ENCODE data around the gene SEMA5A.

The SEMA5A gene

DNA sequence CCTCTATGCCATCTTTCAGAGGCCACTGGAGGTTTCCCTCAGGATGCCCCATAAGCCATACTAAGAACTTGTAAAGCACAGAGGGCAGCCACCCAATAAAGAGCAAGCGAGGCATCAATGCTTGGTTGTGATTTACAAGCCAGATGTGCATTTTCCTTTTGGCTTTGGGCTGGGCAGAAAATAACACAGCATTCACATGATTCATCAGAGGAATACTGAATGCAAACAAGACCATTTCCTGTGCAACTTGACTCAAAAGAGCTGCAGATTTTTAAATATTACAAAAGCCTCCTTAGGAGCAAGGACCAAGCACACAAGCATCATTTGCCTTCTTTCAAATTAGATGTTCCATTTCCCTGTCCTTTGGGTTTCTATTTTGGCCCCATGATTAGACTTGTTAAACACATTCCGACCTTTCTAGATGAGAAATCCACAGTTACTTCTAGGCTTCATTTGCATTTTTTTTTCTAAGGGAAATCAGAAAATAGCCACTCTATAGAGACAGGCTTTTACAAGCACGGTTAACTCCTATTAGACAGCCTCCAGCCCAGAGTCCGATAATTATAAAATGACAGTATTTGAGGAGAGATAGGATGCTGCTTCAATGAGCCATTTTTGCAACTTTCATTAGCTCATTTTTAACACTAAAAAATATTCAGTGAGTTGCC lies 207.8 kb downstream of the SEMA5A start:
- DNase-seq (ENCODE audit: low read depth in 1 of 2, low spot score in 1 of 2), result no peak

DNA sequence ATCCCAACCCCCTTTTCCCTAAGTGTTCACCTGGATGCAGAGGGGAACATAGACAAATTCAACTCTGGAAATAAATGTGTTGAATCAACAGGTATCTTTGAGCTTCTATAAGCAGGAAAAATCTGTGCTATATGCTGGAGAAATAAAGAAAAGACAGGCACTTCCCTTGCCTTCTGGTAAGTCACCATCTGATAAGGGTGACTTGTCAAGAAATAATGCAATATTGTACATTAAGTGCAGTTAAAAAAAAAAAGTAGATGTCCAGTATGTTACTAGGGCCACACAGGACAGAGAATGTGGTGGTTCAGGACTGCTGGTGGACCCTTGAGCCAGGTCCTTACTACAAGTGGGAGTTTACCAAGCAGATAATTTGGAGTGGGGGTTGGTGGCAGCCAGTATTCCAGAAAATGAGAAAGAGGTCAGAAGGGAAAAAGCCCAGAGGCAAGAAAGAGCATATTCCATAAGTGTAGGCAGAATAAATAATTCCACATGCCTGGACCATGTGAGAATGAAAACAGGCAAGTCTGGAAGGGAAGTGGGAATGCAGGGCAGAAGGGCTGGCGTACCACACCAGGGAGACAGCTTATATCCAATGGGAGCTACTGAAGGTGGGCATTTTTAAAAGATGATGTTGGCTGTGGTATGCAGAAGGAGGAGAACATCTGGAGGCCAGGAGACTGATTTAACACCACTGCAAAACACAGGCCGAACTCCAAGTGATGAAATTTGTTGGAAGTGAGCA lies 209.9 kb downstream of the SEMA5A start:
- DNase-seq (ENCODE audit: low read depth in 1 of 2, low spot score in 1 of 2), result no peak

- DNase-seq (ENCODE audit: low read depth in 1 of 2, low spot score in 1 of 2), result no peak
These were observed 210.6 kb downstream of the SEMA5A start for GRCh38 chr5:9335269-9335668.

- no peak for DNase-seq (ENCODE audit: low read depth in 1 of 2, low spot score in 1 of 2)
These were observed 213.8 kb downstream of the SEMA5A start for GRCh38 chr5:9332026-9332425.

- DNase-seq (ENCODE audit: low read depth in 1 of 2, low spot score in 1 of 2), result no peak
These were observed 214.5 kb downstream of the SEMA5A start for GRCh38 chr5:9331372-9331771.

- no peak for DNase-seq (ENCODE audit: low read depth in 1 of 2, low spot score in 1 of 2)
These were observed 216.8 kb downstream of the SEMA5A start for GRCh38 chr5:9329125-9329524.

DNA sequence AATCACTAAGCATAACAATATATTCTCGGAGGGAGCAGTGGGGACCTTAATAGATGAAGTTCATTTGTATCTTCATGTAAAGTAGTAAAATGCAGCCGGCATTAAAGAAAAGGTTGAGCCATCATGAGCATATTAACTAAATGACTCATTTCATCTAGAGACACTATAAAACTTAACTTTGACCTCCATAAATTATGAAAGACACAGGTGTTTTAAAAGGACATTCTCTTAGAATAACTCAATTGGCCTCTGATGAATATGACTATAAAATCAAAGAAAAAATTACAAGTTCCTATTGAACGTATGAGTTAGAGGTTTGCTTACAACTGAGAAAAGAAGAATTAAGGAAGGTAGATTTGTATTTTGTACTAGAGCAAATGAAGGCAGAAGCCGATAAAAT lies 220.3 kb downstream of the SEMA5A start:
- DNase-seq (ENCODE audit: low read depth in 1 of 2, low spot score in 1 of 2), result no peak

DNA sequence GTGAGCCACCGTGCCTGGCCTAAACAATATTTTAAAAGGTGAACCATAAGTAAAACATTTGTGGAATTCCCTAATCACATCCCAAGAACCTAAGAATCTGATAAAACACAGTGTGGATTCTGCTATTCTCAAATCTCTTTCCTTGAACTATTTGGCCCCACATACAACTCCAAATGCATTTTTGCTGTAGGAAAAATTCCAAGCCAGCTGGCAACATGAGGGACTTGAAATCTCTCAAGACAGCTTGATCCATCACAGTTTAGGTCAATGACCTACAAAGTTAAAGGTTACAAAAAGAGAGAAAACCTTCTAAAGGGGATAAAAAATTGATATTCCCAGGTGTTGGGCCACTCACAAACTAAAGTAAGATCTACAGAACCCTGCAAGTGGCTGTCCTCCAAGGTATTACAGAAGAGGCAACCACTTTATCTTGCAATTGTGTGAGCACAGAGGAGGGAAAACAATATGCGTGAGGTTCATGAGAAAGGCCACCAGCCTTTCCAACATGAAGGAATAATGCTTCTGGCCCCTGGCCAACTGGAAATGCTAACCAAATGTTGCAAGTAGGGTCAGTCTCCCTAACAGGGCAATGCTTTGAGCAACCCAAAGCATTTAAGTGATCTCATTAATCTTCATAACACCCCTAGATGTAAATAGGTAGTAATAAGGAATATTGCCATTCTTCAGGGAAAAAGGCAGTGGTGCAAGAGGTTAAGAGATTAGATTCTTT lies 221.4 kb downstream of the SEMA5A start:
- no peak for DNase-seq (ENCODE audit: low read depth in 1 of 2, low spot score in 1 of 2)

DNA sequence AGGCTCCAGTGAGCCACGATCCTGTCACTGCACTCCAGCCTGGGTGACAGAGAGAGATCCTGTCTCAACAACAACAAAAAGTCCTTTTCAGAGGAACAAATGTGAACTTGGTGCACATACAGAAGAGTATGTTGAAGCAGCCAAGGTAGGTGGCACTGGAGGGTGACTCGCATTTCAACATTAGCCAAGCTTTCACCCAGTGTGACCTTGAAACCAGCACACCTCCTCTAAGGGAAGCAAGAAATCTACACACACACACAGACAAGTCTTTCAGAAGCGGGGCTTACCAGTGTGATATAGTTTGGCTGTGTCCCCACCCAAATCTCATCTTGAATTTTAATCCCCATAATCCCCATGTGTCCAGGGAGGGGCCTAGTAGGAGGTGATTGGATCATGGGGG lies 225.2 kb downstream of the SEMA5A start:
- DNase-seq (ENCODE audit: low read depth in 1 of 2, low spot score in 1 of 2), result no peak

DNA sequence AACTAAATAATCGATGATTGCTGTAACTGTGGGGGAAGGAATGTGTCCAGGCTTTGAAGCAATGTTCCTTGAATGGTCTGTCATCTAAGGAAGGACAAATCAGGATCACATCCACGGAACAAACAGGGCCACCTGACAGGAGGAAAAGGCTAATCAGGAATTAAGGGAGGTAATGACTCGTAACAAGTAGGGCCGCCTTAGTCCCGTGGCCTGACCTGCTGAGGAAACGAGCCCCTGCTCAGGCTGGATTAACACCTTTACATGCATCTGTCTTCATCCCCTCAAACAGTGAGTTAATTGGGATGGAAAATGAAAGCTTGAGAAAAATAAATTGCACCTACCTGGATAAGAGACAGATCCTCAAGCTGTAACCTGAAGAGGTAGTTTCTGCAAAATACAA lies 227.8 kb downstream of the SEMA5A start:
- no peak for DNase-seq (ENCODE audit: low read depth in 1 of 2, low spot score in 1 of 2)

- no peak for DNase-seq (ENCODE audit: low read depth in 1 of 2, low spot score in 1 of 2)
These were observed 229.1 kb downstream of the SEMA5A start for GRCh38 chr5:9316733-9317132.

DNA sequence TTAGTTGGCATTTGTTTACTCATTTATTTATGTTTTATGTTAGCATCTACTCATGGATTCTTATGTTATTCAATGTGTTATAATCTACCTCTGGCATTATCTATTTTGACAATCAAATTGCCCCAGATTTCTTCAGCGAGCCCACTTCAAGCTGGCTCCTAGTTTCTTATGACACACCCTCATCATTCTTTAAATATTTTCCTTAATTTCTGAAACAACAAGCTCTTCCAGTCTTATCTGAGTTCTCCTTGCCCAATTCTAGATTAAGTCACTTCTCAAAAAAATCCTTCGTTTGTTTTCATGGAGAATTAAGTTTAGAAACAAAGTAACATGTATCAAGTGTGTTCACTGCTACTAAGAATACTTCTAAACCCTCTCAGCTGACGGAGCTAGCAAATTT lies 229.8 kb downstream of the SEMA5A start:
- no peak for DNase-seq (ENCODE audit: low read depth in 1 of 2, low spot score in 1 of 2)

DNA sequence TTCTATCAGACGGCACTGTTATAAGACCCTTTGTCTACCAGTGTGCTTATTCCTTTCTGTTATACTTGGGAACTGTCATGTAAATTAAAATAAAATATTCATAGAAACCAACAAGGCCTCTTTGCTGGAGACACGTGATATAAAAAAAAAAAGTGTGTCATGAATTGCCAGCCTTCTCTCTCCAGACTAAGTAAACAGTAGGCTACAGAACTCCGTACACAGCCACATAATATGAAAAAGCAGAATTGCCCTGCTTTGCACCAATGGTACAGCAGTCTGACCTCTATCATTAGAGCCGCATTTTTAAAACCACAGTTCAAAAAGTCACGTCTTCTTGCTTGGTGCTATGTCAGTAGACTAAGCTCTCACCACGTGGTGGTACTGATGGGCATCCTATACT lies 231.3 kb downstream of the SEMA5A start:
- DNase-seq (ENCODE audit: low read depth in 1 of 2, low spot score in 1 of 2), result no peak

DNA sequence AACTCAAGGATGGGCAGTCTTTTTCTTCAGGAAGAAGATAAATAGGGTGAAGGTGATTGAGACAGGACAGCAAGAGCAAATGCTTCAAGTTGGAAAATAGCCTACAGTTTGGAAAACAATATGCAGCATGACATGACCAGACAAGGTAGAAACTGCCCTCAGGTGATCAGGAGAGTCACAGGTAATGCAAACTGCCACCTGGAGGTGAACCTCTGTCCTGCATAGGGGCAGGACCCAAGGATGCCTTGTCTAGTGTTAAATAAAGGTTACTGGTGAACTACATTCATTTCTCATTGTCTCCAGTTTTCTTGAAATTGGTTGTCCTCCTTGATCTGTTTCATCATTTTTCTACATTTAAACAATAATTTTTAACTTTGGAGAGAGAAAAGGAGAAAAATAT lies 232.1 kb downstream of the SEMA5A start:
- DNase-seq (ENCODE audit: low read depth in 1 of 2, low spot score in 1 of 2), result no peak

- no peak for DNase-seq (ENCODE audit: low read depth in 1 of 2, low spot score in 1 of 2)
These were observed 238.7 kb downstream of the SEMA5A start for GRCh38 chr5:9307150-9307549.

- no peak for DNase-seq (ENCODE audit: low read depth in 1 of 2, low spot score in 1 of 2)
These were observed 243.7 kb downstream of the SEMA5A start for GRCh38 chr5:9302218-9302617.

GRCh38 chr5:9301200-9301599 lies 244.7 kb downstream of the SEMA5A start:
- no peak for DNase-seq (ENCODE audit: low read depth in 1 of 2, low spot score in 1 of 2)

DNA sequence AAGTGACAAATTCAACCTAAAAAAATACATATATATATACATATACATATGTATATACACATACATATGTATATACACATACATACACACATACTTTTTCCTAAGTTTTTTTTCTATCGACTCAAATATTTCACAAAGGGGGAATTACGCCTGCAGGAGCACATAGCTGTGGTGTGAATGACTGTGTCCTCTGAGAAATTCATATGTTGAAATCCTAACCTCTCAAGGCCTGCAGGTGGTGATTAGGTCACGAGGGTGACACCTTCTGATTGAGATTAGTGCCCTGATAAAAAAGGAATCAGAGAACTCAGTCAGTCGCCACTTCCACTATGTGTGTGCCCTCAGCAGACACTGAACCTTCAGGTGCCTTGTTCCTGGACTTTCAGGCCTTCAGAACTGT lies 248.7 kb downstream of the SEMA5A start:
- no peak for DNase-seq (ENCODE audit: low read depth in 1 of 2, low spot score in 1 of 2)

GRCh38 chr5:9295466-9295801 lies 250.4 kb downstream of the SEMA5A start:
- DNase-seq (ENCODE audit: low read depth in 1 of 2, low spot score in 1 of 2), result no peak

- no peak for DNase-seq (ENCODE audit: low read depth in 1 of 2, low spot score in 1 of 2)
These were observed 250.9 kb downstream of the SEMA5A start for GRCh38 chr5:9294793-9295465.

DNA sequence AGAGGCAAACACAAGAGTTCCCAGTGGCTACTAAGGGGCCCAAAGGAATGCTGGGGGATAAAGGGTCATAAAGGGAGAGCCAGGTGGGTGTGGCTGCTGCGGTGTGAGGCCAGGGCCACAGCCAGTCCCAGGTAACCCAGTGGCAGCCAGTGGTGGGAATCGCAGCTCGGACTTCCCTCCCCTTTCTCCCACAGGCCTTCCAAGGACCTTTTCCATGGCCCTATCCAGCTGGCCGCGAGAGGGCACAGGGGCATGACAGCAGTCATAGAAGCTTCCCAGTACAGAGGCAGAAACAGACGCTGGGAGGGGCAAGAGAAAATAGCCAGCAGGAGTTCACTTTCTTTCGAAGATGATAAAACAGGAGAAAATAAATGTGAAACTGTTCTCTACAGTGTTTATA lies 257.6 kb downstream of the SEMA5A start:
- DNase-seq (ENCODE audit: low read depth in 1 of 2, low spot score in 1 of 2), result no peak

DNA sequence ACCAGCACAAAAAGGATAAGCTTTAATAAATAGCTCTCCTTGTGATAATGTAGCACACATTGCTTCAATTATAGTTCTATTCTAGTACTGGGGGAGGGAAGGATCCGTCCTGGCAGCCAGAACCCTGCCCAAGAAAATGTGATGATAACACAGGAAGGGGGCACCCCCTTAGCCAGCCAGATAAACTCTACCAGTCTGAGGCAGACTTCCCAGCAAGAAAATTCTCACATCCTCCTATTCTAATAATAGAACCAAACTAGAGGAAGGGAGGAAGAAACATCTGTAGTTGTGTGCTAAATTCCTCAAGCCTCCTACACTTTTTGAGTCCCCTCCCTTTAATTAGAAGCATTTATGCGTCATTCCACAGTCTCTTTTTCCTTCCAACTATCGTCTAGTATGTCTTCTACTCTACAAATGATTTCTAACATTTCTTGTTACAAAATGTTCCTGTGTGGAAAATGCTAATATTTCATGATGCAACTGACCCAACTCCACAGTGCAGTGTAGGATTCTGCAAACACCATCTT lies 261.0 kb downstream of the SEMA5A start:
- no peak for DNase-seq (ENCODE audit: low read depth in 1 of 2, low spot score in 1 of 2)

Data from activated T-helper 1 cell treated with anti-CD3 and anti-CD28 coated beads, Interleukin-2, amount 50 U/mL, for 16 hours (primary cell).